ENCODE data around the gene EDARADD.

The EDARADD gene

DNA sequence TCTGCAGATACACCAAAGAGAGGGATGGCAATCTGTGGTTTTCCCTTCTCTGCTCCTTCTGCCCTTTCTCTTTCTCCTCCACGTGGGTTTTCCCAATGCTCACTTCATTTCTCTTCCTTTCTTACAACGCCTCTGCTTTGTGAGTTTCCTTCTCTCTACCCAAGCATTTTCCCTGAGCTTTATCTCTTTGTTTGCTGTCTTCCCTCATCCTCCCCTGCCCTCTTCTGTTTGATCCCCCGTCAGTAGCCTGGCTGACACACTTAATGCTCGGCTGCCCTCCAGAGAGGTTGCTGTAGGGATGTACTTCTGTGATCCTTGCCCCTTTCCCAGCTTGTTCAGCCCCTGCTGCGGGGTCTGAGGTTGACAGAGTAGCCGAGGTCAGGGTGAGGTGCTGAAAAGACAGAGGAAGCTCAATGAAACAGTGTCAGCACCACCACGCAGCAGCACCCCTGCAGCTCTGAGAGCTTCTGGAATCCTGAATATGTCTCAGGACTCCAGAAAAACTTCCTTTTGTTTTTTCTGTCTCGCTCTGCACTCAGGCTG lies 6.0 kb downstream of the EDARADD start:
- Histone ChIP-seq H3K9me3 (ENCODE audit: control insufficient read depth, insufficient read depth, low read length) (no peaks in the 10 kb centered on the region), H3K4me1 (ENCODE audit: insufficient read depth, low read length) (peaks cover 4% of the 10 kb centered on the region; the same call in 1 of the 2 replicates), H3K36me3 (ENCODE audit: insufficient read depth, low read length) (no peaks in the 10 kb centered on the region), H3K9ac (ENCODE audit: low read depth, low read length) (no peak overlapping the region)

DNA sequence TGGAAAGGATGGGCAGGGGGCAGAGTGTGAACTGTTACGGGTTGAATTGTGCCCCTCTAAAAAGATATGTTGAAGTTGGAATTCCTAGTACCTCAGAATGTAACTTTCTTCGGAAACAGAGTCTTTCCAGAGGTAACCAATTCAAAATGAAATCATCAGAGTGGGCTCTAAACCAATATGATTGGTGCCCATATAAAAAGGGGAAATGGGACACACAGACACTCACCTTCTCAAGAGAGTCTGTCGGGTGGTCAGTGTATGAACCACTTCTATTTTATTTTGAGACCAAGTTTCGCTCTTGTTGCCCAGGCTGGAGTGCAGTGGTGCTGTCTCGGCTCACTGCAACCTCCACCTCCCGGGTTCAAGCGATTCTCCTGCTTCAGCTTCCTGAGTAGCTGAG lies 7.6 kb downstream of the EDARADD start:
- no peak overlapping the region for H3K9ac ChIP-seq (ENCODE audit: low read depth, low read length)
- no peaks in the 10 kb centered on the region for H3K36me3 ChIP-seq (ENCODE audit: insufficient read depth, low read length)
- H3K9me3 ChIP-seq (ENCODE audit: control insufficient read depth, insufficient read depth, low read length): no peaks in the 10 kb centered on the region
- no peaks in the 10 kb centered on the region; the same call in 1 of the 2 replicates for H3K4me1 ChIP-seq (ENCODE audit: insufficient read depth, low read length)

DNA sequence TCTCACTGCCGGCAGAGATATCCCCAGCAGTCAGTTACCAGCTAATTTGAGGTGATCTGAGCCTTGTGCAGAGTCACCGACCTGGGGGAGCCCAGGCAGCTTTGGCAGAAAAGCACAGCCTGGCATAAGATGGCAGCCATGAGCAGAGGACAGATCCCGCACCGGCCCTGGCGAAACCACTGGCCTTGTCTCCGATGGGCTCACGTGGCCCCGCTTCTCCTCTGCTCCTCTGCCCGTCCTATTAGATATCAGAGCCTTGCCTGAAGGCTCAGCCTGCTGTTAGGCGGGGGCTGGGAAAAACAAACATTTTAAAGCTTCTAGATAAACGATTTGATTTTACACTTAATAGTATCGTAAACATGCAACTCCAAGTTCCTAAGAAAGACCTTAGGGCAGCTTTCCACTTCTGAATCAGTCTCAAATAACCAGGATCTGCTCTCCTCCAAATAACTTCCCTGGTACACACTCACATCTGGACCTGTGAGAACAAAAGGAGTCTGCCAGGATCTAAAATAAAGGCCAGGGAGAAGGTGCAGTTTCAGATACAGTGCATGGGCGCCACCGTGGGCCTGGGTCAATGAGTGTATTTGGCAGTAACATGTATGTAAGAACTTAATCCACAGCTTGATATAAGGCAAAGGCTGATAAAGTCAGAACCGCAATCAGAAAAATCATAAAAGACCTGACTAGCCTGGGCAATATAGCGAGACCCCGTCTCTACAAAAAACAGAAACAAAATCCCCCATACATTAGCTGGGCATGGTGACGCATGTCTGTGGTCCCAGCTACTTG lies 10.0 kb downstream of the EDARADD start:
- Histone ChIP-seq H3K36me3 (ENCODE audit: insufficient read depth, low read length) (no peaks in the 10 kb centered on the region), H3K4me1 (ENCODE audit: insufficient read depth, low read length) (no peaks in the 10 kb centered on the region; the same call in 1 of the 2 replicates), H3K9ac (ENCODE audit: low read depth, low read length) (no peak overlapping the region), H3K9me3 (ENCODE audit: control insufficient read depth, insufficient read depth, low read length) (no peaks in the 10 kb centered on the region)

DNA sequence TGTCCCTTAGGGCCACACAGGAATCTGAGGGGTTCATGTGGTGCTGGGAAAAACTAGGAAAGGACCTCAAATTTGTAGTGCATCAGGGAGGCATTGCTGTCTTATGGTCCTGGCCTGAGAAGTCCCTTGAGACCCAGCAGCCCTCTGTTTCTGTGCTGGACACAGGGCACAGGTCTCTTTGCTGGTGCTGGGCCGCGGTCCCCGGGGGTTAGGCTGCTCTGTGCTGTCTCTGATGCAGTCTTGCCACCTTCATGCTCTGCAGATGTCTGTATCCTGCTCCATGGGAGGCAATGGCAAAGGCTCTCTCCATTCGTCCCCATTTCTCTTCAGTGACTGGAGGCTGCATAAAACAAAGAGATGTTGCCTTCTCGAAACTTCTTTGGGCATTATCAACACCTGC lies 13.0 kb downstream of the EDARADD start:
- Histone ChIP-seq H3K9me3 (ENCODE audit: control insufficient read depth, insufficient read depth, low read length) (no peaks in the 10 kb centered on the region), H3K9ac (ENCODE audit: low read depth, low read length) (no peak overlapping the region), H3K4me1 (ENCODE audit: insufficient read depth, low read length) (no peaks in the 10 kb centered on the region), H3K36me3 (ENCODE audit: insufficient read depth, low read length) (no peaks in the 10 kb centered on the region)

DNA sequence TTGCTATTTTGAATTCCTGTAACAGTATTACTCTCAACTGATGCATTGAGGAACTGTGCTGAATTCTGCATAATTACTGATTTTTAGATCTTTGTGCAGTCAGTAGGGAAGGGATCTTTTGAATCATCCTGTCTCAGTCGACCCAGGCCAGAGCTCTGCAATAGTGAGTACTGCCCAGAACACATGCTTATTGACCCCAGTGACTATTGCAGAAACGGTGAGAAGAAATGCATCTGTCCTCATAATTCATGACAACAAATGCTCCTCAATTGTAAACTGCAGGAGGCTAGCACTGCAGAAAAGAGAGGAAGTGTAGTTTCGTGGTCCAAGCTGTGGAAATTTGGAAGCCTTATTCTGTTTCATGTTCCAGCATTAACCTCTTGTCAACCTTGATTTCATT lies 19.6 kb downstream of the EDARADD start:
- no peaks in the 10 kb centered on the region for H3K9me3 ChIP-seq (ENCODE audit: control insufficient read depth, insufficient read depth, low read length)

DNA sequence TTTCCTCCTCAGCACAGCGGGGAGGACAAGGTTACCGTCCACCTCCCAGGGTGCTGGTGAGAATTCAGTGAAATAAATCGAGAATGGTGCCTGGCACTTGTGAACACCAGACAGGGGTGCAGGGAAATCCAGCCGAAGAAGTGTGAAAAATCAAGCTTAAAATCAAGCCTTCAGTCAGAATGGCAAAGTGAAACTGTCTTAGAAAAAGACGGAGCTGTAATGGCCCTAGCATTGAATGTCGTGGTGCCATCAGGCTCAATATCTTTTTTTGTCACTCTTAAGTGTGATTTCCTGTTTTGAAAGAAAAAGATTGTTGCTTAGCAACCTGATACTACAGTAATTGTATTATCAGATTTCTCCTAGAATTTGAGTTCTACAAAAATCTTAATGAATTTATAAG lies 22.1 kb downstream of the EDARADD start:
- Histone ChIP-seq H3K36me3 (ENCODE audit: insufficient read depth, low read length) (no peaks in the 10 kb centered on the region), H3K9ac (ENCODE audit: low read depth, low read length) (no peak overlapping the region), H3K9me3 (ENCODE audit: control insufficient read depth, insufficient read depth, low read length) (no peaks in the 10 kb centered on the region), H3K4me1 (ENCODE audit: insufficient read depth, low read length) (peaks cover 6% of the 10 kb centered on the region; the same call in 1 of the 2 replicates)

More for the DNA sequence above, 19.6 kb downstream of the EDARADD start:
- Histone ChIP-seq H3K4me1 (ENCODE audit: insufficient read depth, low read length) (no peaks in the 10 kb centered on the region), H3K36me3 (ENCODE audit: insufficient read depth, low read length) (no peaks in the 10 kb centered on the region), H3K9ac (ENCODE audit: low read depth, low read length) (no peak overlapping the region)

DNA sequence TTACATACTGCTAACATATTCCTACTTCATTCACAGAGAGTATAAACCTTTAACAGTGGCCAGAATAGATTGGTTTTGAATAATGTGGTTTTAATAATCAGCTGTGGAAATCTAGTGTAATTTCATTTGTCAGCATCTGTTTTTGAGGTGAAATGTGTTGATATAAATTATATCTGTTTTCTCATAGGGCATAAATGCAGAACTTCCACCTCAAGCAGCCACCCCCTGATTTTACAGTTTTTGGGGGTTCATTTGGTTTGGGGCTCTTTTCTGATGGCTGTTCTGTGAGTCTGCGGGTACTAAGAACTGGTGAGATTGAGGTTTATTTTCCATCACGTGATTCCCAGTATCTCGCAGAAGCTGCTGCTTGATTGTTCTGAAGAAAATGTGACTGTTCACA lies 23.2 kb downstream of the EDARADD start:
- H3K4me1 ChIP-seq (ENCODE audit: insufficient read depth, low read length): peaks cover 6% of the 10 kb centered on the region; the same call in 1 of the 2 replicates
- no peak overlapping the region for H3K9ac ChIP-seq (ENCODE audit: low read depth, low read length)

DNA sequence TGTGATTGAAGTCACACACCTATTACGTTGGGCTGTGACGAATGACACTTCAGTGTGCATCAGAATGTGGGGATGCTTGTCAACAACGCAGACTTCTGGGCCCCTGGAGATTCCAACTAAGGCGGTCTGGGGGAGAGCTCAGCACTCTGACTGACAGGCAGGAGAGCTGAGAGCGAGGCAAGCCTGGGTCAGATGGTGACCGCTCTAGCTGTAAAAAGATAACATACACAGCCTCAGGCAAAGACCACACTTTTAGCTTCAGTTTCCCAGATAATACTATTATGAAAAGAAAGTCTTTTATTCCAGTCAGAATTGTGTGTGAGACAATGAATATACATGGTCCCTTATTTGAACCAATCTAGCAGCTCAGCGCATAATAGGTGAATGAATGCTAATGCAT lies 25.4 kb downstream of the EDARADD start:
- no peaks in the 10 kb centered on the region; the same call in 1 of the 2 replicates for H3K36me3 ChIP-seq (ENCODE audit: insufficient read depth, low read length)
- no peak overlapping the region for H3K9ac ChIP-seq (ENCODE audit: low read depth, low read length)
- peaks cover 6% of the 10 kb centered on the region; the same call in 1 of the 2 replicates for H3K4me1 ChIP-seq (ENCODE audit: insufficient read depth, low read length)
- H3K9me3 ChIP-seq (ENCODE audit: control insufficient read depth, insufficient read depth, low read length): no peaks in the 10 kb centered on the region

More for the DNA sequence above, 23.2 kb downstream of the EDARADD start:
- Histone ChIP-seq H3K9me3 (ENCODE audit: control insufficient read depth, insufficient read depth, low read length) (no peaks in the 10 kb centered on the region), H3K36me3 (ENCODE audit: insufficient read depth, low read length) (no peaks in the 10 kb centered on the region)

DNA sequence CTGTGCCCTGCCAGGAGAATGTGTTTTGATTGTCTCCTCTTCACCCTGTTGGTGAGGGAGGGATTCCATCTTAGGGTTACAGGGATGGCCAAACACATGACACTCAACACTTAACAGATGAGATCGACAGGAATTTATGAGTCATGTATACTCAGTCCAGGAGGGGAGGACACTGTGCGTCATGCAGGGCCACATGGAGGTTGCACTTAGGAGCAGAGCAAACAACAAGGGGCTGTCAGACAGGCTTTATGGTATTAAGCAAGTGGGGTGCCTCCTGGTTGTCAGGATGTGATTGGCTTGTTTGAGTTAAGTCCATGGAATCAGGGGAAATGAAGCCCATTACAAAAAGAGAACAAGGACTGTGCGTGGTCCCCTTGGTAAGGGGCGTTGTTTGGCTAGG lies 26.9 kb downstream of the EDARADD start:
- H3K4me1 ChIP-seq (ENCODE audit: insufficient read depth, low read length): peaks cover 6% of the 10 kb centered on the region; the same call in 1 of the 2 replicates
- H3K9me3 ChIP-seq (ENCODE audit: control insufficient read depth, insufficient read depth, low read length): no peaks in the 10 kb centered on the region
- H3K36me3 ChIP-seq (ENCODE audit: insufficient read depth, low read length): no peaks in the 10 kb centered on the region; the same call in 1 of the 2 replicates
- H3K9ac ChIP-seq (ENCODE audit: low read depth, low read length): no peak overlapping the region

DNA sequence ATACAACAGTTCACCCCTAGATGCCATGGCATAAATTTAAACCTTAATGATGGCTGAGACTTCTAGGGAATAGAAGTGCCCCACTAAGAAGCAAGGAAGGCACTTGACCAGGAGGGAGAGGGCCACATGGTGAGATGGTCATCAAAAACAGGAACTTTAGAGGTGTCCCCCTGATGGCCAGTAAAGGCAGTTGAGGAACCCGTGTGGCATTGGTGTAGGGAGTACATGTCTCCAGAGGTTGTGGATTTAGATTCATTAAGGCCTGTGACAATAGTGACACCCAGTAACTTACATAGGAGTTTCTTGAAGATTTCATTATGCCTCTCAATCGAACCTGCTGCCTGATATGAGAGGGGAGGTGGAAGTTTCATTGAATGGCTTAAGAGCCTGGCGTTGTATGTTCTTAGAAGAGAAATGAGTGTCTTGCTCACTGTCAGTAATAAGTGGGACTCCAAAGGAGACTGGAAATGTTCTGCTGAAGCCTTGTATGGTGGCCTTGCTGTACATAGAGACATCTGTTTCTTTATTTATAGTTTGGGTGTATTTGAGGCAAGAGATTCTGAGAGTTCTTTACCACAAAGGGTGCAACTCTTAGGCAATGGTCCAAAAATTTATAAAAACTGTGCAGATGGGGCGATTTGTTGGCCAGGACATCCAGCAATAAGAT lies 27.9 kb downstream of the EDARADD start:
- Histone ChIP-seq H3K9me3 (ENCODE audit: control insufficient read depth, insufficient read depth, low read length) (no peaks in the 10 kb centered on the region), H3K9ac (ENCODE audit: low read depth, low read length) (no peak overlapping the region), H3K4me1 (ENCODE audit: insufficient read depth, low read length) (peaks cover 6% of the 10 kb centered on the region; the same call in 1 of the 2 replicates), H3K36me3 (ENCODE audit: insufficient read depth, low read length) (no peaks in the 10 kb centered on the region; the same call in 1 of the 2 replicates)

DNA sequence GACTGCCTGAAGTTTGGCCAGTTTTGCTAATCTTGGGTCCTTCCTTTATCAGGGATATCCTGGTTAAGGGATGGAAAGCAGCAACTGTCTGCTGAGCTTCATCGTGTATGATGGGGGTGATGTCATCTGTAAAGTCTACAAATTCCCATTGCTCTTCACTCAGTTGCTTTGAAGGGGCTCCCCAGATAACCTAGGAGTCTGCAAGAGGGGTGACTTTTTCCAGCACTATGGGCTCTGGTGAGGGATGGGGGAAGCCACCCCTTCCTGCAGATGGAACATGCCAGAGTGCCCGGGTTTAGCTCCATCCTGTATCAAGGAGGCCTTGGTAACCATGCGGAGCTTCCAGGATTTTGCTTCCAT lies 28.4 kb downstream of the EDARADD start:
- H3K36me3 ChIP-seq (ENCODE audit: insufficient read depth, low read length): no peaks in the 10 kb centered on the region; the same call in 1 of the 2 replicates
- H3K9ac ChIP-seq (ENCODE audit: low read depth, low read length): no peak overlapping the region

DNA sequence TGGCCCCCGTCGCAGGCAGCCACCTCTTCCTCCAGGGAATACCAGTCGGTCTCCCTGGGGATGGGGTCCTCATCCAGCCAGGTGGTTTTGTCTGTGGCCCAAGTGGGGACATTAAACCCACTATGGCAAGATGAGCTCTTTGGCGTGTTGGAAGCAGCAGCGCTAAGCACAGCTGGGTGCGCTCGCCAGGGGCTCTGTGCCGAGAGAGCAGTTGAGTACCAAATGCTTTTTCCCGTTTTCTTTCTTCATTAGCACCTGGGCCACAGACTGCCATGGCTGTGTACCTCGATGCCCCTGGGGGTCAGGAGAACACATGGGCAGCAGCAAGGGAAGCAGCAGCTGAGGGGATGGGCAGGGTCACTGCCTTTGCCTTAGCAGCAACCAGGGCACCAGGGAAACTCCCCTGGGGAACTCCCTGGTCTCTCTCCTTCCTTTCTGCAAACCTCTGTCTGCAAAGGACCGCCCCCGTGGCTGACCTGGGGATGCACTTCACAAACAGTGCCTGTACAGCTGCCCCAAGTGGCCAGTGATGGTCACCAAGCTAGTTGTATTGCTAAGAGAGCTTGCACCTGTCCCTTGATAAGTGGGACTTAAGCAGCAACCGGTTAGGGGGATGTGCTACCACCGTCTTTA lies 31.1 kb downstream of the EDARADD start:
- H3K9ac ChIP-seq (ENCODE audit: low read depth, low read length): no peak overlapping the region
- peaks cover 5% of the 10 kb centered on the region; the same call in 1 of the 2 replicates for H3K4me1 ChIP-seq (ENCODE audit: insufficient read depth, low read length)
- no peaks in the 10 kb centered on the region for H3K9me3 ChIP-seq (ENCODE audit: control insufficient read depth, insufficient read depth, low read length)
- no peaks in the 10 kb centered on the region; the same call in 1 of the 2 replicates for H3K36me3 ChIP-seq (ENCODE audit: insufficient read depth, low read length)

More for the DNA sequence above, 28.4 kb downstream of the EDARADD start:
- no peaks in the 10 kb centered on the region for H3K9me3 ChIP-seq (ENCODE audit: control insufficient read depth, insufficient read depth, low read length)
- H3K4me1 ChIP-seq (ENCODE audit: insufficient read depth, low read length): peaks cover 6% of the 10 kb centered on the region; the same call in 1 of the 2 replicates

DNA sequence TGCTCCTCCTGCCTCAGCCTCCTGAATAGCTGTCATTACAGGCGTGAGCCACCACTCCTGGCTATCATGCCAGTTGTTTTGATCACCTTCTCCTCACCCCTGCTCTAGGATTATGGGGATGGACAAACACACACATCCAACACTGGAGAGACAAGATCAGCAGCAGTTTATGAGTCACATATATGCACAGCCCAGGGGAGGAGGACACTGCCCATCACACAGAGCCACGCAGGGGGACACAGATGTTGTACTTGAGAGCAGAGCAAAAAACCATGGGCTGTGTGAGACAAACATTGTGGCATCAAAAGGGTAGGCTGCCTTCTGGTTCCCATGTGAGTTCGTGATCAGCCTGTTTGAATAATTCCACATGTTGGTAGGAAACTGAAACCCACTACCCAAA lies 32.1 kb downstream of the EDARADD start:
- Histone ChIP-seq H3K9ac (ENCODE audit: low read depth, low read length) (no peak overlapping the region), H3K4me1 (ENCODE audit: insufficient read depth, low read length) (no peaks in the 10 kb centered on the region), H3K9me3 (ENCODE audit: control insufficient read depth, insufficient read depth, low read length) (no peaks in the 10 kb centered on the region), H3K36me3 (ENCODE audit: insufficient read depth, low read length) (no peaks in the 10 kb centered on the region; the same call in 1 of the 2 replicates)

DNA sequence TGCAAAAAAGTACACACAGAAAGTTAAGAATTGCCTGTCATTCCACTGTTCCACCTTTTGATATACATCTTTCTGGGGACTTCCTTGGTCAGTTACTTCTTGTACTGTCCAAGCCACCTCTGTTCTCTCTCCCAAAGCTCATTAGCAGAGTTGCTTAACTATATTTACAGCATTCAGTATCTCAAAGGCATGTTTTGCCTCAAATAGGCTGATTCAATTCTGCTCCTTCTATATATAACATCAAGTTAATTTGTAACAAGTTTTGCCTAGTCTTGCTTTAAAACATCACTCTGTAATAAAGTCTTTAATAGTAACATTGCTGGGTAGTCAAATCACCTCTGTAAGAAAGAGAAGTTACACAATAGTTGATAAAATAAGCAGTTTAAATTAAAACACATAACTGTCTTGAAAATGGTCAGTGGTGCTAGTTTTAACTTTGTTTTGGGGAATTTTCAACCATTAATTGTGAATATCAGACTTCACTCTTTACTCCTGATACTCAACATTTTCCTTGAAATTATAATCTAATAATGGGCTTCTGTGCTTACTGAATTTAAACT lies 35.7 kb downstream of the EDARADD start:
- Histone ChIP-seq H3K36me3 (ENCODE audit: insufficient read depth, low read length) (no peaks in the 10 kb centered on the region), H3K9ac (ENCODE audit: low read depth, low read length) (no peak overlapping the region), H3K9me3 (ENCODE audit: control insufficient read depth, insufficient read depth, low read length) (no peaks in the 10 kb centered on the region), H3K4me1 (ENCODE audit: insufficient read depth, low read length) (no peaks in the 10 kb centered on the region)

All from ES-I3 (cell line).